HG03025 (cell line): ENCODE data around the gene ANKRD44.
A peak's percentile ranks its signal among the peaks of the same experiment; 100 is the strongest.

ENCODE experiments used
- ATAC-seq: cut with Tn5 transposase; IDR thresholded peaks from one replicate; pipeline ENCODE4 v1.9.1; 2021; ENCODE audit warnings: mild to moderate bottlenecking, moderate library complexity; ENCODE audit not compliant: unreplicated experiment, low FRiP score

Gene ANKRD44

GRCh38 chr2:196951973-196952372 lies 358.6 kb downstream of the ANKRD44 start:
- ATAC-seq, result no peak

- ATAC-seq, result no peak
Measured at GRCh38 chr2:196949116-196949515, 361.5 kb downstream of the ANKRD44 start.

- ATAC-seq, result peak; percentile 100
Measured at GRCh38 chr2:196944570-196944969, 366.0 kb downstream of the ANKRD44 start.

GRCh38 chr2:196941398-196942078 lies 369.0 kb downstream of the ANKRD44 start:
- no peak for ATAC-seq

- ATAC-seq, result no peak
Measured at GRCh38 chr2:196939371-196939770, 371.2 kb downstream of the ANKRD44 start.
